ENCODE results near the gene KRT2. TPM values are rescaled to one million over a fixed set of nuclear protein-coding genes. Genes with fewer than 3 reads are reported as not detected.

KRT2 gene
- total RNA-seq, 1 donor from 2014 or later: not detected

DNA sequence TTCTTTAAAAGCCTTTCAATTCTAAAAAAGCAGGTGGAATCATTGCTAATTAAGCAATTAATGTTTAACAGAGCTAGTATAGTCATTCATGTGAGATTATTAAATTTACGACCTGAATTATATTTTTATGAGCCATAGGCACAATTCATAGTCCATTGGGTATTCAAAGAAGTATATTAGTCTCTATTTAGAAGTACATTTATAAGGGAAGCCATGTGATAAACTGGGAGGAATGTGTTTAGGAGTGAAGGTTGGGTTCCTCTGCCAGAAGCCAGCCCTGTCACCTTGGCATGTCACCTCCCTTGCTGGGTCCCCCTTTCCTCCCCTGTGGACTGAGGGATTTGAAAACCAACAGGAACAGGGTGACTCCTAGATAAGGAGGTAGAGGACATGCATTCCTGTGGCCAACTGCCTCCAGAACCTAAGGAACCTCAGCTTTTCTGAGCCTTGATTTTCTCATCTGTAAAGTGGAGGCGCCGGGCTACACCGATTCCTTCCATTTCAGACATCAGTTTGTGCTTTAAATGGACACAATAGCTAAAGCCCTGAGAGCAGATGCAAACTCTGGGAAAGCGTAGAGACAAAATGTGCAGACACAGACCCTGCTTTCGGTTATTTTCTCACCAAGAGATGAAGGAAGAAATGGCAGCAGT lies 5.4 kb upstream of the KRT2 start:
- H3K27ac ChIP-seq (replicated peaks): no peak overlapping the region
- intact Hi-C loops (cut with micrococcal nuclease): no loop called here
- H3K4me1 ChIP-seq: peaks cover 28% of the 10 kb centered on the region
- TF ChIP-seq, protein P1, sequence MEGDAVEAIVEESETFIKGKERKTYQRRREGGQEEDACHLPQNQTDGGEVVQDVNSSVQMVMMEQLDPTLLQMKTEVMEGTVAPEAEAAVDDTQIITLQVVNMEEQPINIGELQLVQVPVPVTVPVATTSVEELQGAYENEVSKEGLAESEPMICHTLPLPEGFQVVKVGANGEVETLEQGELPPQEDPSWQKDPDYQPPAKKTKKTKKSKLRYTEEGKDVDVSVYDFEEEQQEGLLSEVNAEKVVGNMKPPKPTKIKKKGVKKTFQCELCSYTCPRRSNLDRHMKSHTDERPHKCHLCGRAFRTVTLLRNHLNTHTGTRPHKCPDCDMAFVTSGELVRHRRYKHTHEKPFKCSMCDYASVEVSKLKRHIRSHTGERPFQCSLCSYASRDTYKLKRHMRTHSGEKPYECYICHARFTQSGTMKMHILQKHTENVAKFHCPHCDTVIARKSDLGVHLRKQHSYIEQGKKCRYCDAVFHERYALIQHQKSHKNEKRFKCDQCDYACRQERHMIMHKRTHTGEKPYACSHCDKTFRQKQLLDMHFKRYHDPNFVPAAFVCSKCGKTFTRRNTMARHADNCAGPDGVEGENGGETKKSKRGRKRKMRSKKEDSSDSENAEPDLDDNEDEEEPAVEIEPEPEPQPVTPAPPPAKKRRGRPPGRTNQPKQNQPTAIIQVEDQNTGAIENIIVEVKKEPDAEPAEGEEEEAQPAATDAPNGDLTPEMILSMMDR (IDR thresholded peaks at IDR 0.05; ENCODE audit: borderline replicate concordance): no peak
- peaks cover 37% of the 10 kb centered on the region for H3K27me3 ChIP-seq (ENCODE audit: low read depth)
- no peak for DNase-seq
- no peak overlapping the region for H3K4me3 ChIP-seq
- H3K9me3 ChIP-seq (replicated peaks): no peaks in the 10 kb centered on the region
- H3K36me3 ChIP-seq: no peaks in the 10 kb centered on the region

DNA sequence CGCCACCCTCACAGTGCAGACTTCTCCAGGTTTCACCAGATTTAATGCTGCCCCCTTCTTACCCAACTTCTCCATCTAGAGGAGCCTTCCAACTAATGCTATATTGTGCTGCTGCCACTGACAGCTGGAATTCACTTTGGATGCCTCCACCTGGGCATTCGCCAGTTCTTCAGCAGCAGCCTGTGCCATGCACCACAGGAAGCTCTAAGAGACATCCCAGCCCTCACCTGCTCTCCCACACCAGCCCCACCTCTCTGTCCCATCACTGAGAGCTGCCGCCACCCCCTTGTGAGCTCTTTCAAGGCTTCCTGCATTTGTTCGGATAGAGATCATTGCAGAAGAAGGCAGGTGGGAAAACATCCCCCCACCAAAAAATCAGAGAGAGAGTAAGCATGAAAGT lies 4.6 kb upstream of the KRT2 start:
- Histone ChIP-seq H3K27ac (replicated peaks) (no peak overlapping the region), H3K36me3 (no peaks in the 10 kb centered on the region), H3K4me1 (peaks cover 24% of the 10 kb centered on the region), H3K9me3 (replicated peaks) (no peaks in the 10 kb centered on the region), H3K4me3 (no peak overlapping the region), H3K27me3 (ENCODE audit: low read depth) (peaks cover 38% of the 10 kb centered on the region)
- TF ChIP-seq, protein P1 (IDR thresholded peaks at IDR 0.05; ENCODE audit: borderline replicate concordance): no peak
- DNase-seq: no peak
- intact Hi-C loops (cut with micrococcal nuclease): no loop called here

DNA sequence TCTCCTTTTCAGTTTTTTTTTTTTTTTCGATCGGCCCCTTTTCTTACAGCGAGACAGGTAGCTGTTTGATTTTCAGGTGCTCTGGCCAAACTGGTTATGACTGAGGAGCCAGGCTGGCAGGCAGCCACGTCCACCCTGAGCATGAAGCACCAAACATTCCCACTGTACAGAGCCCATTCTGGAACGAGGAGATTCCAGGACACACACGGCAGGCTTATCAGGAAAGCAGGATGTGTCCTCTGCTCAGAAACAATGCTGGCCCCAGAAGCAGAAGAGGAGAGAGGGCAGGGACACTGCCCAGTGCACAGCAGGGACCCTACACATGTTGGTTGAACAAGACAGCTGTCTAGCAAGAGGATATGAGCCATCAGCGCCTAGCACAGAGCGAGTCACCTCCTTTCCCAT lies 3.7 kb upstream of the KRT2 start:
- Histone ChIP-seq H3K27me3 (ENCODE audit: low read depth) (peaks cover 39% of the 10 kb centered on the region), H3K4me3 (no peak overlapping the region), H3K9me3 (replicated peaks) (no peaks in the 10 kb centered on the region), H3K36me3 (no peaks in the 10 kb centered on the region), H3K4me1 (peaks cover 24% of the 10 kb centered on the region), H3K27ac (replicated peaks) (no peak overlapping the region)
- TF ChIP-seq, protein P1 (IDR thresholded peaks at IDR 0.05; ENCODE audit: borderline replicate concordance): no peak
- intact Hi-C loops (cut with micrococcal nuclease): no loop called here
- no peak for DNase-seq

DNA sequence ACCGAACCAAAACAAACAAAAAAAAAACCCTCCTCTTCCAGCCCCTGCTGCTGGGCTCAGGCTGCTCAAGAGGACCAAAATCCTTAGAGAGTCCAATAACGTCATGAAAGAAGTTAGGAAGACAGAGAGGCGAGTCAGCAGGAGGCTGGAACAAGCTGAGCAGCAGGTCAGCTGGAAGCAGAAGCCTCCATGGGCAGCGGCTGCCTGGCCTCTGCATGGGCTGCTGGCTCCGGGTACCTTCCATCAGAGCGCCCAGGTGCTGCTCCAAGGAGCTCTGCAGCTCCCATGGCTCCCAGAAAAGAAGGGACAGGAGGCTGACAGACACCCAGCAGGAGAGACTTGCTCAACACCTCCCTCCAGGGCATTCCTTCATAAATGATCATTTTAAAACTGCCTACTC lies 3.2 kb upstream of the KRT2 start:
- intact Hi-C loops (cut with micrococcal nuclease): no loop called here
- DNase-seq: no peak
- TF ChIP-seq, protein P1 (IDR thresholded peaks at IDR 0.05; ENCODE audit: borderline replicate concordance): no peak
- Histone ChIP-seq H3K27ac (replicated peaks) (no peak overlapping the region), H3K4me1 (peaks cover 24% of the 10 kb centered on the region), H3K9me3 (replicated peaks) (no peaks in the 10 kb centered on the region), H3K36me3 (no peaks in the 10 kb centered on the region), H3K27me3 (ENCODE audit: low read depth) (peaks cover 39% of the 10 kb centered on the region), H3K4me3 (no peak overlapping the region)

DNA sequence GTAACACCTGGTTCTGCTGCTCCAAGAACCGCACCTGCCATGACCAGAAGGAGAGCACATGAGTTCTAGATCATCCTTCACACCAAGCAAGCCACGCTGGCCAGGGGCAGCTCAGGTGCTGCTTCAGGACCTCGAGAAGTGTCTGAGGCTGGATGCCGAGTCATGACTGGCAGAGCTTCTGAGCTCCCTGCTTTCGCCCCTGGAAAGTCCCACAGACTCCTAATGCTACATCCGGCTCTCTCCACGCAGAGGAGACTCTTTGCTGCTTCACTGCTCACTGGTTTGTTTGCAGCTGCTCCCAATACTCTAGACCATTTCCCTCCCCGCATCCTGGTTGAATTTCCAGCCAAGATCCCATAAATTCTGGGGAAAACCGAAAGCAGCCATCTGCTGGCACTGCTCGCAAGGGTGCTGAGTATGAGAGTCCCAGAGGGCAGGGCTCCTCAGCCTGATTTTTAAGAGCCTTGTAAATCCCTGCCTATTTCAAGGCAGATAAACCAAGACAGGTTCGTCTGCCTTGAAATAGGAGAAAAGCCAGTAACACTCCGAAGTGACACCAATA lies 1.4 kb downstream of the KRT2 start:
- intact Hi-C loops (cut with micrococcal nuclease): no loop called here
- Histone ChIP-seq H3K9me3 (replicated peaks) (no peaks in the 10 kb centered on the region), H3K27me3 (ENCODE audit: low read depth) (peaks cover 35% of the 10 kb centered on the region), H3K4me3 (no peak overlapping the region), H3K36me3 (no peaks in the 10 kb centered on the region), H3K4me1 (peaks cover 7% of the 10 kb centered on the region), H3K27ac (replicated peaks) (no peak overlapping the region)
- TF ChIP-seq, protein P1 (IDR thresholded peaks at IDR 0.05; ENCODE audit: borderline replicate concordance): no peak
- DNase-seq: no peak
